Liver (tissue), 3 donors: ENCODE results near the gene MRPL24.

Source experiments
- RAD21 ChIP-seq, 2 donors: IDR thresholded peaks; 2 replicates each; pipeline ENCODE4 v1.6.1; 2016; ENCODE audit warnings: antibody characterized with exemption in 2 of 2, mild to moderate bottlenecking in 2 of 2
- YY1 ChIP-seq: IDR thresholded peaks from 2 replicates; pipeline ENCODE4 v1.6.1; 2016; ENCODE audit warnings: antibody characterized with exemption, mild to moderate bottlenecking
- TF ChIP-seq, protein P1 (sequence below): IDR thresholded peaks from 2 replicates; pipeline ENCODE4 v1.6.1; 2016; ENCODE audit warnings: antibody characterized with exemption, mild to moderate bottlenecking
- TF ChIP-seq, protein P2 (sequence below): IDR thresholded peaks from 2 replicates; pipeline ENCODE4 v1.6.1; 2016; ENCODE audit warnings: antibody characterized with exemption
- TF ChIP-seq, protein P3 (sequence below): fragments of 150-350 bp; IDR thresholded peaks from 2 replicates; pipeline ENCODE4 v1.5.1; 2017; ENCODE audit warnings: improper control_type of control experiment, low read depth, low read length; ENCODE audit not compliant: missing input control
- TF ChIP-seq, protein P4 (sequence below): IDR thresholded peaks from 2 replicates; pipeline ENCODE4 v1.6.1; 2016; ENCODE audit warnings: antibody characterized with exemption
- TF ChIP-seq, protein P5 (sequence below): IDR thresholded peaks from 2 replicates; pipeline ENCODE4 v1.6.1; 2016; ENCODE audit warnings: antibody characterized with exemption
- donor health status: healthy.
- donor health status: healthy.

DNA sequence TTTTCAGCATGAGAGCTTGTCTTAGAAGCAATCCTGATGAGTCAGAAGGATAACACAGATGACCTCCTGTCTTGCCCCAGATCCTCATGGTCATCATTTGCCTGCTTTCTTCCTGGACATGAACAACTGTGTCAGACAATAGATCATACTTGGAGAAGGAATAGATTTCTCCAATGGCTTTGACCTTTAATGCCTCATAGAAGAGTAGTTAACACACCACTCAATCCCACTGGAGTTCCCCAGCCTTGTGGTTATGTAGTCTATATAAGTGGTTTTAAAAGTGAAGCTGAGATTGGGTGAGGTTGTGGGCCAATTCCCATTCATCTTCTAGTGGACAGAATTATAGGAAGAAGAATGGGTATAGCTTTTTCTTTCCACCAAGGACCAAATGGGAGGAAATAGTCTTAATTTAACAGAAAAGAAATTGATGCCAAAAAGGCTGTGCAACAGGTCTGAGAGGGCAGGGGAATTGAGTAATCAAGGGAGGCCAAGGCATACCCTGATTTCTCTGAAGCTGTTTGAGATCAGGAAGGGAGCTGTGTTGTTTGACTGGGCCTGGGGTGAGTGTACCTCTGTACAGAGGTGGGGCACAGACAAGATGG, 40.8 kb upstream of the MRPL24 start:
- TF ChIP-seq, protein P1, sequence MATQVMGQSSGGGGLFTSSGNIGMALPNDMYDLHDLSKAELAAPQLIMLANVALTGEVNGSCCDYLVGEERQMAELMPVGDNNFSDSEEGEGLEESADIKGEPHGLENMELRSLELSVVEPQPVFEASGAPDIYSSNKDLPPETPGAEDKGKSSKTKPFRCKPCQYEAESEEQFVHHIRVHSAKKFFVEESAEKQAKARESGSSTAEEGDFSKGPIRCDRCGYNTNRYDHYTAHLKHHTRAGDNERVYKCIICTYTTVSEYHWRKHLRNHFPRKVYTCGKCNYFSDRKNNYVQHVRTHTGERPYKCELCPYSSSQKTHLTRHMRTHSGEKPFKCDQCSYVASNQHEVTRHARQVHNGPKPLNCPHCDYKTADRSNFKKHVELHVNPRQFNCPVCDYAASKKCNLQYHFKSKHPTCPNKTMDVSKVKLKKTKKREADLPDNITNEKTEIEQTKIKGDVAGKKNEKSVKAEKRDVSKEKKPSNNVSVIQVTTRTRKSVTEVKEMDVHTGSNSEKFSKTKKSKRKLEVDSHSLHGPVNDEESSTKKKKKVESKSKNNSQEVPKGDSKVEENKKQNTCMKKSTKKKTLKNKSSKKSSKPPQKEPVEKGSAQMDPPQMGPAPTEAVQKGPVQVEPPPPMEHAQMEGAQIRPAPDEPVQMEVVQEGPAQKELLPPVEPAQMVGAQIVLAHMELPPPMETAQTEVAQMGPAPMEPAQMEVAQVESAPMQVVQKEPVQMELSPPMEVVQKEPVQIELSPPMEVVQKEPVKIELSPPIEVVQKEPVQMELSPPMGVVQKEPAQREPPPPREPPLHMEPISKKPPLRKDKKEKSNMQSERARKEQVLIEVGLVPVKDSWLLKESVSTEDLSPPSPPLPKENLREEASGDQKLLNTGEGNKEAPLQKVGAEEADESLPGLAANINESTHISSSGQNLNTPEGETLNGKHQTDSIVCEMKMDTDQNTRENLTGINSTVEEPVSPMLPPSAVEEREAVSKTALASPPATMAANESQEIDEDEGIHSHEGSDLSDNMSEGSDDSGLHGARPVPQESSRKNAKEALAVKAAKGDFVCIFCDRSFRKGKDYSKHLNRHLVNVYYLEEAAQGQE = no peak
- TF ChIP-seq, protein P2, sequence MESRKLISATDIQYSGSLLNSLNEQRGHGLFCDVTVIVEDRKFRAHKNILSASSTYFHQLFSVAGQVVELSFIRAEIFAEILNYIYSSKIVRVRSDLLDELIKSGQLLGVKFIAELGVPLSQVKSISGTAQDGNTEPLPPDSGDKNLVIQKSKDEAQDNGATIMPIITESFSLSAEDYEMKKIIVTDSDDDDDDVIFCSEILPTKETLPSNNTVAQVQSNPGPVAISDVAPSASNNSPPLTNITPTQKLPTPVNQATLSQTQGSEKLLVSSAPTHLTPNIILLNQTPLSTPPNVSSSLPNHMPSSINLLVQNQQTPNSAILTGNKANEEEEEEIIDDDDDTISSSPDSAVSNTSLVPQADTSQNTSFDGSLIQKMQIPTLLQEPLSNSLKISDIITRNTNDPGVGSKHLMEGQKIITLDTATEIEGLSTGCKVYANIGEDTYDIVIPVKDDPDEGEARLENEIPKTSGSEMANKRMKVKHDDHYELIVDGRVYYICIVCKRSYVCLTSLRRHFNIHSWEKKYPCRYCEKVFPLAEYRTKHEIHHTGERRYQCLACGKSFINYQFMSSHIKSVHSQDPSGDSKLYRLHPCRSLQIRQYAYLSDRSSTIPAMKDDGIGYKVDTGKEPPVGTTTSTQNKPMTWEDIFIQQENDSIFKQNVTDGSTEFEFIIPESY = no peak
- TF ChIP-seq, protein P3, sequence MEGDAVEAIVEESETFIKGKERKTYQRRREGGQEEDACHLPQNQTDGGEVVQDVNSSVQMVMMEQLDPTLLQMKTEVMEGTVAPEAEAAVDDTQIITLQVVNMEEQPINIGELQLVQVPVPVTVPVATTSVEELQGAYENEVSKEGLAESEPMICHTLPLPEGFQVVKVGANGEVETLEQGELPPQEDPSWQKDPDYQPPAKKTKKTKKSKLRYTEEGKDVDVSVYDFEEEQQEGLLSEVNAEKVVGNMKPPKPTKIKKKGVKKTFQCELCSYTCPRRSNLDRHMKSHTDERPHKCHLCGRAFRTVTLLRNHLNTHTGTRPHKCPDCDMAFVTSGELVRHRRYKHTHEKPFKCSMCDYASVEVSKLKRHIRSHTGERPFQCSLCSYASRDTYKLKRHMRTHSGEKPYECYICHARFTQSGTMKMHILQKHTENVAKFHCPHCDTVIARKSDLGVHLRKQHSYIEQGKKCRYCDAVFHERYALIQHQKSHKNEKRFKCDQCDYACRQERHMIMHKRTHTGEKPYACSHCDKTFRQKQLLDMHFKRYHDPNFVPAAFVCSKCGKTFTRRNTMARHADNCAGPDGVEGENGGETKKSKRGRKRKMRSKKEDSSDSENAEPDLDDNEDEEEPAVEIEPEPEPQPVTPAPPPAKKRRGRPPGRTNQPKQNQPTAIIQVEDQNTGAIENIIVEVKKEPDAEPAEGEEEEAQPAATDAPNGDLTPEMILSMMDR = no peak
- TF ChIP-seq, protein P4, sequence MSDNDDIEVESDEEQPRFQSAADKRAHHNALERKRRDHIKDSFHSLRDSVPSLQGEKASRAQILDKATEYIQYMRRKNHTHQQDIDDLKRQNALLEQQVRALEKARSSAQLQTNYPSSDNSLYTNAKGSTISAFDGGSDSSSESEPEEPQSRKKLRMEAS = no peak
- no peak for TF ChIP-seq YY1
- no peak for TF ChIP-seq RAD21 (IDR thresholded peaks at IDR 0.05)
- TF ChIP-seq, protein P5, sequence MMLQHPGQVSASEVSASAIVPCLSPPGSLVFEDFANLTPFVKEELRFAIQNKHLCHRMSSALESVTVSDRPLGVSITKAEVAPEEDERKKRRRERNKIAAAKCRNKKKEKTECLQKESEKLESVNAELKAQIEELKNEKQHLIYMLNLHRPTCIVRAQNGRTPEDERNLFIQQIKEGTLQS = no peak
